ENCODE measurements around the gene PAM16. TPM values are rescaled to one million over a fixed set of nuclear protein-coding genes. Genes with fewer than 3 reads are reported as not detected.

Gene PAM16
- total RNA-seq, 1 donor from 2014 or later, result 33.5 TPM

DNA sequence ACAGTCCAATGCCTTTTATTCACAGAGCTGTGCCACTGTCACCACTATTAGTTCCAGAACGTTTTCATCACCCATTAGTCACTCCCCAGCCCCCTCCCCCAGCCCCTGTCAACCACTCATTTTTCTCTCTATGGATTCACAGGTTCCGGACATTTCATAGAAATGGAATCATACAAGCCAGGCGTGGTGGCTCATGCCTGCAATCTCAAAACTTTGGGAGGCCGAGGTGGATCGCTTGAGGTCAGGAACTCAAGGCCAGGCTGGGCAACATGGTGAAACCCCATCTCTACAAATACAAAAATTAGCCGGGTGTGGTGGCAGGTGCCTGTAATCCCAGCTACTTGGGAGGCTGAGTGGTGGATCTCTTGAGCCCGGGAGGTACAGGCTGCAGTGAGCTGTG, 759 bp upstream of the PAM16 start:
- H3K9me3 Mint-ChIP-seq (ENCODE audit: low read depth), result no peaks in the 10 kb centered on the region
- TF ChIP-seq, protein P1, sequence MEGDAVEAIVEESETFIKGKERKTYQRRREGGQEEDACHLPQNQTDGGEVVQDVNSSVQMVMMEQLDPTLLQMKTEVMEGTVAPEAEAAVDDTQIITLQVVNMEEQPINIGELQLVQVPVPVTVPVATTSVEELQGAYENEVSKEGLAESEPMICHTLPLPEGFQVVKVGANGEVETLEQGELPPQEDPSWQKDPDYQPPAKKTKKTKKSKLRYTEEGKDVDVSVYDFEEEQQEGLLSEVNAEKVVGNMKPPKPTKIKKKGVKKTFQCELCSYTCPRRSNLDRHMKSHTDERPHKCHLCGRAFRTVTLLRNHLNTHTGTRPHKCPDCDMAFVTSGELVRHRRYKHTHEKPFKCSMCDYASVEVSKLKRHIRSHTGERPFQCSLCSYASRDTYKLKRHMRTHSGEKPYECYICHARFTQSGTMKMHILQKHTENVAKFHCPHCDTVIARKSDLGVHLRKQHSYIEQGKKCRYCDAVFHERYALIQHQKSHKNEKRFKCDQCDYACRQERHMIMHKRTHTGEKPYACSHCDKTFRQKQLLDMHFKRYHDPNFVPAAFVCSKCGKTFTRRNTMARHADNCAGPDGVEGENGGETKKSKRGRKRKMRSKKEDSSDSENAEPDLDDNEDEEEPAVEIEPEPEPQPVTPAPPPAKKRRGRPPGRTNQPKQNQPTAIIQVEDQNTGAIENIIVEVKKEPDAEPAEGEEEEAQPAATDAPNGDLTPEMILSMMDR (IDR thresholded peaks at IDR 0.05; ENCODE audit: unreplicated experiment), result no peak
- H3K27ac Mint-ChIP-seq, result no peak overlapping the region
- peak overlapping the region; percentile 51 for H3K4me3 Mint-ChIP-seq (ENCODE audit: low read depth)
- H3K36me3 Mint-ChIP-seq (ENCODE audit: insufficient read depth), result peaks cover 2% of the 10 kb centered on the region
- H3K27me3 Mint-ChIP-seq, result no peaks in the 10 kb centered on the region
- peaks cover 5% of the 10 kb centered on the region for H3K4me1 Mint-ChIP-seq (ENCODE audit: low read depth)
- no peak for DNase-seq (ENCODE audit: low spot score, unreplicated experiment)

DNA sequence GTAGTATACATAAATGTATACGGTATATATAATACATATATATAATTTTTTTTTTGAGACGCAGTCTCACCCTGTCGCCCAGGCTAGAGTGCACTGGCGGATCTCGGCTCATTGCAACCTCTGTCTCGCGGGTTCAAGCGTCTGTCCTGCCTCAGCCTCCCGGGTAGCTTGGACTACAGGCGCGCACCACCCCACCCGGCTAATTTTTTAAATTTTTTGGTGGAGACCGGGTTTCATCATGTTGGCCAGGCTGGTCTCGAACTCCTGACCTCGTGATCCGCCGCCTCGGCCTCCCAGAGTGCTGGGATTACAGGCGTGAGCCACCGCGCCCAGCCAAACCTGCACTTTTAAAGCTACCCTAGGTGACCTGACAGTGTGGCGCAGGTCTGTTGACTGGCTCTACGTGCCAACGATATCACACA, 745 bp downstream of the PAM16 start:
- peaks cover 2% of the 10 kb centered on the region for H3K36me3 Mint-ChIP-seq (ENCODE audit: insufficient read depth)
- H3K4me1 Mint-ChIP-seq (ENCODE audit: low read depth), result peaks cover 5% of the 10 kb centered on the region
- H3K27me3 Mint-ChIP-seq, result no peaks in the 10 kb centered on the region
- DNase-seq (ENCODE audit: low spot score, unreplicated experiment), result no peak
- H3K27ac Mint-ChIP-seq, result peak overlapping the region; percentile 91
- no peaks in the 10 kb centered on the region for H3K9me3 Mint-ChIP-seq (ENCODE audit: low read depth)
- TF ChIP-seq, protein P1 (IDR thresholded peaks at IDR 0.05; ENCODE audit: unreplicated experiment), result no peak
- H3K4me3 Mint-ChIP-seq (ENCODE audit: low read depth), result peak overlapping the region; percentile 88

DNA sequence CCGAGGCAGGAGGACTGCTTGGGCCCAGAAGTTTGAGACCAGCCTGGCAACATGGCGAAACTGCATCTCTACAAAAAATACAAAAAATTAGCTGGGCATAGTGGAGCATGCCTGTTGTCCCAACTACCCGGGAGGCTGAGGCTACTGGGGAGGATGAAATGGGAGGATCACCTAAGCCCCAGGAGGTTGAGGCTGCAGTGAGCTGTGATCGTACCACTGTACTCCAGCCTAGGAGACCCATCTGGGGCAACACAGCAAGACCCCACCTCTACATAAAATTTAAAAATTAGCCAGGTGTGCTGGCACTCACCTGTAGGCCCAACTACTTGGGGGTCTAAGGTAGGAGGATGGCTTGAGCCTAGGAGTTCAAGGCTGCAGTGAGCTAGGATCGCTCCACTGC, 1.8 kb downstream of the PAM16 start:
- Mint-ChIP-seq H3K4me1 (ENCODE audit: low read depth) (peaks cover 5% of the 10 kb centered on the region), H3K4me3 (ENCODE audit: low read depth) (no peak overlapping the region), H3K27me3 (no peaks in the 10 kb centered on the region), H3K36me3 (ENCODE audit: insufficient read depth) (peaks cover 2% of the 10 kb centered on the region), H3K27ac (no peak overlapping the region), H3K9me3 (ENCODE audit: low read depth) (no peaks in the 10 kb centered on the region)
- TF ChIP-seq, protein P1 (IDR thresholded peaks at IDR 0.05; ENCODE audit: unreplicated experiment), result no peak
- no peak for DNase-seq (ENCODE audit: low spot score, unreplicated experiment)

DNA sequence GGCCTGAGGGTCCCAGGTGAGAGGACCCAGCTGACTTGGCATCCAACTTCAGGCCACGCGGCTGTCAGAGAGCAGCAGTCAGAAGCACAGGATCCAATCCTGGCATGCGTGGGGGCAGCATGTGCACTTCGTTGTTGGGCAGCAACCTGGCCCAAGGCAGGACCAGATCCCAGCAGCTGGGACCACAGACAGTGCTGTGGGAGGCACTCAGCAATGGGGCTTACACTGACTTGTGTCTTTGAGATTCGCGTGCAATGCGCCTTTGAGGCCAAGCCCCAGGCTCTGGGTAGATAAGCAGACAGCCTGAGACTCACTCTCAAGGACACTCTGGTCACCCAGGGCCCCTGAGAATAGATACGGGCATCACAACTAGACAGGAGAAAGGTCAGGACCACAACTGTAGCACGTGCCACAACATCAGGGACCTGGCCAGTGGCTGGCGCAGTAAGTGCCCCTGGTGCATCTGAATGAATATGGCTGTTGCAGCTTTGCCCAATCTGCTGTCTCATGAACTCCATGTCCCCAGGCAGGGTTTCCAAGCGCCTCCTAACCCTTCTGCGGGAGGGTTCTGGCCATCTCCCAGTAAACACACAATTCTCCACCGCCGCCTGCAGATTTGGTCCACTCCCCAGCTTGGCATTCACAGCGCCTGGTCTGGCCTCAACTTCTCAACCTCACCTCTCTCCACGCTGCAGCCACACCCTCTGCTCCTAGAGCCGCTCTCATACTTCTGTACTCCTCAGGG, 3.2 kb downstream of the PAM16 start:
- H3K4me3 Mint-ChIP-seq (ENCODE audit: low read depth), result no peak overlapping the region
- DNase-seq (ENCODE audit: low spot score, unreplicated experiment), result no peak
- H3K4me1 Mint-ChIP-seq (ENCODE audit: low read depth), result peaks cover 5% of the 10 kb centered on the region
- H3K9me3 Mint-ChIP-seq (ENCODE audit: low read depth), result no peaks in the 10 kb centered on the region
- peaks cover 8% of the 10 kb centered on the region for H3K36me3 Mint-ChIP-seq (ENCODE audit: insufficient read depth)
- peak overlapping the region; percentile 33 for H3K27ac Mint-ChIP-seq
- H3K27me3 Mint-ChIP-seq, result no peaks in the 10 kb centered on the region
- TF ChIP-seq, protein P1 (IDR thresholded peaks at IDR 0.05; ENCODE audit: unreplicated experiment), result no peak

DNA sequence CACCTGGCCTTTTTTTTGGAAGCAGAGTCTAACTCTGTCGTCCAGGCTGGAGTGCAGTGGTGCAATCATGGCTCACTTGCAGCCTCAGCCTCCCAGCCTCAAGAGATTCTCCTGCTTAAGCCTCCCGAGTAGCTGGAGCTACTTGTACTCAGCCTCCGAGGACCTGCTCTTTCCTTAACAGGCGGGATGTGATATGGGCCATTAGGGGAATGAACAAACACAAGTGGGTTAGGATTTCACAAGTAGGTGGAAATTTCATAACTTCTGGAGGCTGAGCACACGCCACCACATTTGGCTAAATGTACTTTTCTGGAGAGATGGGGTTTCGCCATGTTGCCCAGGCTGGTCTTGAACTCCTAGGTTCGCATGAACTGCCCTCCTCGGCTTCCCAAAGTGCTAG, 4.1 kb downstream of the PAM16 start:
- Mint-ChIP-seq H3K36me3 (ENCODE audit: insufficient read depth) (peaks cover 8% of the 10 kb centered on the region), H3K4me3 (ENCODE audit: low read depth) (no peak overlapping the region), H3K27ac (no peak overlapping the region), H3K27me3 (no peaks in the 10 kb centered on the region), H3K4me1 (ENCODE audit: low read depth) (peaks cover 5% of the 10 kb centered on the region), H3K9me3 (ENCODE audit: low read depth) (no peaks in the 10 kb centered on the region)
- no peak for DNase-seq (ENCODE audit: low spot score, unreplicated experiment)
- TF ChIP-seq, protein P1 (IDR thresholded peaks at IDR 0.05; ENCODE audit: unreplicated experiment), result no peak
